Measurements from ENCODE around the gene COPS2.

DNA sequence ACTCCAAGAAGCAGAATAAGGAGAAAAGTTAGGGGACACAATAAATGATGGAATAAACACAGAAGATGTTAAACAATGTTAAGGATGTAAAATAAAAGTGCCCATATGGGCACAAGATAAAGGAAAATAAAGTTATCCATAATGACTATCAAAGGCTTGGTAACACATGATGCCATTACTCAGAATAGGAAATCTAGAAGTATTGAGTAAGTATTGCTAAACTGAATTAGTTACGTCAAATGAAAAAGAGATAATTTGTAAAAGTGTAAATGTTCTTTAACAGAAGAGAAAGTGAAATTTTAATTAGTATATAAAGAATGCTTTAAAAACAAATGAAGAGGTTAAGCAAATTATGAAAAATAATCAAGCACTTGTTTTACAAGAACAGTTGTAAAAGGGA lies 6.7 kb downstream of the COPS2 start:
- TF ChIP-seq, protein P1, sequence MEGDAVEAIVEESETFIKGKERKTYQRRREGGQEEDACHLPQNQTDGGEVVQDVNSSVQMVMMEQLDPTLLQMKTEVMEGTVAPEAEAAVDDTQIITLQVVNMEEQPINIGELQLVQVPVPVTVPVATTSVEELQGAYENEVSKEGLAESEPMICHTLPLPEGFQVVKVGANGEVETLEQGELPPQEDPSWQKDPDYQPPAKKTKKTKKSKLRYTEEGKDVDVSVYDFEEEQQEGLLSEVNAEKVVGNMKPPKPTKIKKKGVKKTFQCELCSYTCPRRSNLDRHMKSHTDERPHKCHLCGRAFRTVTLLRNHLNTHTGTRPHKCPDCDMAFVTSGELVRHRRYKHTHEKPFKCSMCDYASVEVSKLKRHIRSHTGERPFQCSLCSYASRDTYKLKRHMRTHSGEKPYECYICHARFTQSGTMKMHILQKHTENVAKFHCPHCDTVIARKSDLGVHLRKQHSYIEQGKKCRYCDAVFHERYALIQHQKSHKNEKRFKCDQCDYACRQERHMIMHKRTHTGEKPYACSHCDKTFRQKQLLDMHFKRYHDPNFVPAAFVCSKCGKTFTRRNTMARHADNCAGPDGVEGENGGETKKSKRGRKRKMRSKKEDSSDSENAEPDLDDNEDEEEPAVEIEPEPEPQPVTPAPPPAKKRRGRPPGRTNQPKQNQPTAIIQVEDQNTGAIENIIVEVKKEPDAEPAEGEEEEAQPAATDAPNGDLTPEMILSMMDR (optimal IDR thresholded peaks at IDR 0.05 in 1 of 3, IDR thresholded peaks at IDR 0.05 in 1 of 3, conservative IDR thresholded peaks at IDR 0.05 in 1 of 3; ENCODE audit: extremely low read depth in 1 of 3, insufficient read depth in 2 of 3, low read length in 3 of 3): no peak
- no peak for TF ChIP-seq EZH2 (IDR thresholded peaks at IDR 0.05; ENCODE audit: low read length)

All from keratinocyte (primary cell).